ENCODE data around the gene CABS1. TPM values are rescaled to one million over a fixed set of nuclear protein-coding genes. Genes with fewer than 3 reads are reported as not detected.

The CABS1 gene
- polyA plus RNA-seq, 1 of the 3 experiments (the other 2 are of a cell fraction) = not detected

- H3K36me3 ChIP-seq (replicated peaks in 1 of 2; ENCODE audit: control insufficient read depth in 1 of 2, insufficient read depth in 2 of 2, low read length in 1 of 2) = no peaks in the 10 kb centered on the region
Observed at GRCh38 chr4:70367813-70368212, 33.0 kb downstream of the CABS1 start.

More at GRCh38 chr4:70367813-70368212, 33.0 kb downstream of the CABS1 start:
- no peak for DNase-seq
- no peak overlapping the region for H3K9ac ChIP-seq
- no peaks in the 10 kb centered on the region for H3K79me2 ChIP-seq (ENCODE audit: insufficient read depth)
- CTCF ChIA-PET = no interaction called here
- no peaks in the 10 kb centered on the region for H3K9me3 ChIP-seq
- no peaks in the 10 kb centered on the region for H3K4me1 ChIP-seq (ENCODE audit: control insufficient read depth in 1 of 2, insufficient read depth in 2 of 2, low read depth in 1 of 2, low read length in 1 of 2)
- no peaks in the 10 kb centered on the region for H3K9me2 ChIP-seq
- no peaks in the 10 kb centered on the region for H4K20me1 ChIP-seq (ENCODE audit: insufficient read depth)
- H3K27me3 ChIP-seq (ENCODE audit: insufficient read depth) = no peaks in the 10 kb centered on the region
- no peak overlapping the region for H3K4me3 ChIP-seq (ENCODE audit: low read depth in 2 of 2, low read length in 1 of 2)
- no peak overlapping the region for H3K27ac ChIP-seq (ENCODE audit: low read depth in 2 of 2, low read length in 1 of 2)
- WGBS (ENCODE audit: low lambda C conversion rate) = 8% methylated on average over 1 of the region's 1 CpG
- no peak for TF ChIP-seq RFX5 (IDR thresholded peaks at IDR 0.05; ENCODE audit: low read length)
- no peak for TF ChIP-seq MAX (IDR thresholded peaks at IDR 0.05; ENCODE audit: low read depth)
- no peak for TF ChIP-seq IRF3 (IDR thresholded peaks at IDR 0.05; ENCODE audit: low read depth, low read length)
- TF ChIP-seq ZBTB33 (IDR thresholded peaks at IDR 0.05; ENCODE audit: borderline replicate concordance, low read depth) = no peak
- TF ChIP-seq MEF2A (IDR thresholded peaks at IDR 0.05; ENCODE audit: borderline replicate concordance, low read depth) = no peak
- TF ChIP-seq FOXJ3 (CRISPR knock-in tag; IDR thresholded peaks at IDR 0.05) = no peak
- TF ChIP-seq EZH2phosphoT487 (IDR thresholded peaks at IDR 0.05; ENCODE audit: borderline replicate concordance, low read depth) = no peak
- TF ChIP-seq TAF1 (IDR thresholded peaks at IDR 0.05; ENCODE audit: borderline replicate concordance, low read depth, low read length) = no peak
- TF ChIP-seq NFIC (IDR thresholded peaks at IDR 0.05; ENCODE audit: borderline replicate concordance) = no peak
- no peak for TF ChIP-seq YY1 (IDR thresholded peaks at IDR 0.05; ENCODE audit: low read depth)
- TF ChIP-seq RCOR1 (IDR thresholded peaks at IDR 0.05; ENCODE audit: low read length) = no peak
- TF ChIP-seq PBX3 (IDR thresholded peaks at IDR 0.05) = no peak
- no peak for TF ChIP-seq FOXM1 (IDR thresholded peaks at IDR 0.05; ENCODE audit: low read depth)
- no peak for TF ChIP-seq SMC3 (IDR thresholded peaks at IDR 0.05; ENCODE audit: low read depth, low read length)
- TF ChIP-seq CTCF (IDR thresholded peaks at IDR 0.05) = no peak
- no peak for TF ChIP-seq TCF12 (IDR thresholded peaks at IDR 0.05)
- H3K4me2 ChIP-seq = no peak overlapping the region
- POLR2A ChIA-PET = no interaction called here
- H3F3A ChIP-seq (replicated peaks; ENCODE audit: insufficient read depth) = no peaks in the 10 kb centered on the region
- no peak overlapping the region for H2AFZ ChIP-seq (ENCODE audit: low read depth)
